ENCODE data around the gene FLAD1.

GRCh38 chr1:154935749-154936554 is 47.2 kb upstream of the FLAD1 start:
- TF ChIP-seq, protein P1, sequence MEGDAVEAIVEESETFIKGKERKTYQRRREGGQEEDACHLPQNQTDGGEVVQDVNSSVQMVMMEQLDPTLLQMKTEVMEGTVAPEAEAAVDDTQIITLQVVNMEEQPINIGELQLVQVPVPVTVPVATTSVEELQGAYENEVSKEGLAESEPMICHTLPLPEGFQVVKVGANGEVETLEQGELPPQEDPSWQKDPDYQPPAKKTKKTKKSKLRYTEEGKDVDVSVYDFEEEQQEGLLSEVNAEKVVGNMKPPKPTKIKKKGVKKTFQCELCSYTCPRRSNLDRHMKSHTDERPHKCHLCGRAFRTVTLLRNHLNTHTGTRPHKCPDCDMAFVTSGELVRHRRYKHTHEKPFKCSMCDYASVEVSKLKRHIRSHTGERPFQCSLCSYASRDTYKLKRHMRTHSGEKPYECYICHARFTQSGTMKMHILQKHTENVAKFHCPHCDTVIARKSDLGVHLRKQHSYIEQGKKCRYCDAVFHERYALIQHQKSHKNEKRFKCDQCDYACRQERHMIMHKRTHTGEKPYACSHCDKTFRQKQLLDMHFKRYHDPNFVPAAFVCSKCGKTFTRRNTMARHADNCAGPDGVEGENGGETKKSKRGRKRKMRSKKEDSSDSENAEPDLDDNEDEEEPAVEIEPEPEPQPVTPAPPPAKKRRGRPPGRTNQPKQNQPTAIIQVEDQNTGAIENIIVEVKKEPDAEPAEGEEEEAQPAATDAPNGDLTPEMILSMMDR (conservative IDR thresholded peaks at IDR 0.05; ENCODE audit: low read depth, low read length): no peak
- TF ChIP-seq POLR2A (IDR thresholded peaks at IDR 0.05; ENCODE audit: low read depth, low read length): no peak
- TF ChIP-seq SMC3 (IDR thresholded peaks at IDR 0.05; ENCODE audit: low read depth, low read length): no peak
- TF ChIP-seq CHD1 (IDR thresholded peaks at IDR 0.05; ENCODE audit: low read depth, low read length): no peak
- TF ChIP-seq ELK1 (IDR thresholded peaks at IDR 0.05; ENCODE audit: borderline replicate concordance, low read depth, low read length): no peak
- TF ChIP-seq, protein P2, sequence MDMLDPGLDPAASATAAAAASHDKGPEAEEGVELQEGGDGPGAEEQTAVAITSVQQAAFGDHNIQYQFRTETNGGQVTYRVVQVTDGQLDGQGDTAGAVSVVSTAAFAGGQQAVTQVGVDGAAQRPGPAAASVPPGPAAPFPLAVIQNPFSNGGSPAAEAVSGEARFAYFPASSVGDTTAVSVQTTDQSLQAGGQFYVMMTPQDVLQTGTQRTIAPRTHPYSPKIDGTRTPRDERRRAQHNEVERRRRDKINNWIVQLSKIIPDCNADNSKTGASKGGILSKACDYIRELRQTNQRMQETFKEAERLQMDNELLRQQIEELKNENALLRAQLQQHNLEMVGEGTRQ (IDR thresholded peaks at IDR 0.05; ENCODE audit: low read depth, low read length): no peak; the same call in 1 of the 2 replicates
- no peak for TF ChIP-seq FOS (IDR thresholded peaks at IDR 0.05; ENCODE audit: low read depth, low read length)
- no peak for TF ChIP-seq RFX5 (IDR thresholded peaks at IDR 0.05; ENCODE audit: low read depth, low read length)
- TF ChIP-seq RAD21 (IDR thresholded peaks at IDR 0.05; ENCODE audit: low read length): no peak
